ENCODE data around the gene COL27A1.
"Not testable (repeated sequence)": the region's sequence is repeated elsewhere in the genome, so short reads cannot be mapped to it uniquely, and the experiment has no call there.

Gene COL27A1

DNA sequence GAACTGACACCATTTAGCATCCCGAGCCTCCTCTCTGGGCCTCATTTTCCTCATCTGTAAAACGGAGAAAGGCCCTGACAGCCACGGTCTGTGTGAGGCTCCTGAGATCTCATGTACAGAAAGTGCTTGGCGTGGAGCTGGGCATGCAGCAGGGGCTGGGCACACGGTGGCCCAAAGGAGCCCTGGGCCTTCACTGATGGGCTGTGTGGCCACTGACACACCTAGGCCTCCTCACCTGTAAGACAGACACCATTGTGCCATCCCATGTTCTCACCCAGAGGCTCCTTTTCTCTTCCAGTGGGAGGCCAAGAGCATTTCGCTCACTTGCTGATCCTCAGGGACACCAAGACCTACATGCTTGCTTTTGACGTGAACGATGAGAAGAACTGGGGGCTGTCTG is 169.2 kb downstream of the COL27A1 start:
- Histone ChIP-seq H4K5ac (ENCODE audit: low read length) (no peak overlapping the region), H3K56ac (ENCODE audit: low read length) (no peak overlapping the region), H2BK15ac (replicated peaks; ENCODE audit: low read depth) (no peak overlapping the region), H3K36me3 (ENCODE audit: control insufficient read depth, insufficient read depth, low read length) (no peaks in the 10 kb centered on the region), H3K27me3 (ENCODE audit: insufficient read depth, low read length, poor library complexity) (no peaks in the 10 kb centered on the region), H3K18ac (ENCODE audit: low read length) (no peak overlapping the region), H3K4me2 (ENCODE audit: low read length) (no peak overlapping the region), H3K4me3 (ENCODE audit: low read length) (no peak overlapping the region), H3K79me1 (ENCODE audit: low read length) (no peaks in the 10 kb centered on the region), H3K79me2 (ENCODE audit: control insufficient read depth, insufficient read depth, low read length) (no peaks in the 10 kb centered on the region), H3K27ac (ENCODE audit: low read depth, low read length) (no peak overlapping the region), H2BK120ac (ENCODE audit: low read depth, low read length) (no peak overlapping the region), H2AK5ac (ENCODE audit: low read length) (no peak overlapping the region), H3K9ac (ENCODE audit: low read length) (no peak overlapping the region), H4K8ac (ENCODE audit: low read depth, low read length) (no peak overlapping the region), H3K4ac (ENCODE audit: low read depth, low read length) (no peak overlapping the region), H2BK5ac (ENCODE audit: low read length) (no peak overlapping the region), H3K23ac (ENCODE audit: low read length) (no peak overlapping the region), H3K4me1 (ENCODE audit: control insufficient read depth, low read depth, low read length) (no peaks in the 10 kb centered on the region)
- no peak for DNase-seq
- no CpG with 5 or more reads among the region's 8 CpGs for WGBS (ENCODE audit: extremely low coverage, insufficient coverage, low lambda C conversion rate)

DNA sequence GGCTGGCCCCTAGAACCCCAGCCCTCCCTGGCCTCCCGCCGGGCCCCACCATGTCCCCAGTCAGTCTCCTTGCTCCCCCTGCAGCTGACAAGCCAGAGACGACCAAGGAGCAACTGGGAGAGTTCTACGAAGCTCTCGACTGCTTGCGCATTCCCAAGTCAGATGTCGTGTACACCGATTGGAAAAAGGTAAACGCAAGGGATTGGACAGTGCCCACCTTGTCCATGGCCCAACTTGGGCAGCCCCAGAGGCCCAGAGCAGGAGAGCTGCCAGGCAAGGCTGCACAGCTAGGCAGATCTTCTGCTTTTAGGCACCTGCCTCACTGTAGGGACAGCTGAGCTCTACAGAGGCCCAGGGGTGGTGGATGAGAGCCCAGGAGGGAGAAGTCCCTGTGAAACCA is 169.6 kb downstream of the COL27A1 start:
- not testable (repeated sequence) for H2BK15ac ChIP-seq (replicated peaks; ENCODE audit: low read depth); H3K27me3 ChIP-seq (ENCODE audit: insufficient read depth, low read length, poor library complexity); H3K4me1 ChIP-seq (ENCODE audit: control insufficient read depth, low read depth, low read length); H3K23ac ChIP-seq (ENCODE audit: low read length); H2BK120ac ChIP-seq (ENCODE audit: low read depth, low read length); DNase-seq; H3K79me1 ChIP-seq (ENCODE audit: low read length); H3K4me3 ChIP-seq (ENCODE audit: low read length); H2AK5ac ChIP-seq (ENCODE audit: low read length); H4K5ac ChIP-seq (ENCODE audit: low read length); H2BK5ac ChIP-seq (ENCODE audit: low read length); H3K27ac ChIP-seq (ENCODE audit: low read depth, low read length); H3K18ac ChIP-seq (ENCODE audit: low read length); H3K4ac ChIP-seq (ENCODE audit: low read depth, low read length); H3K36me3 ChIP-seq (ENCODE audit: control insufficient read depth, insufficient read depth, low read length); H4K8ac ChIP-seq (ENCODE audit: low read depth, low read length); H3K56ac ChIP-seq (ENCODE audit: low read length); H3K4me2 ChIP-seq (ENCODE audit: low read length); H3K79me2 ChIP-seq (ENCODE audit: control insufficient read depth, insufficient read depth, low read length); H3K9ac ChIP-seq (ENCODE audit: low read length)
- WGBS (ENCODE audit: extremely low coverage, insufficient coverage, low lambda C conversion rate) = no CpG with 5 or more reads among the region's 9 CpGs

- no CpG with 5 or more reads among the region's 3 CpGs for WGBS (ENCODE audit: extremely low coverage, insufficient coverage, low lambda C conversion rate)
- not testable (repeated sequence) for H3K18ac ChIP-seq (ENCODE audit: low read length); H2BK5ac ChIP-seq (ENCODE audit: low read length); DNase-seq; H3K4me1 ChIP-seq (ENCODE audit: control insufficient read depth, low read depth, low read length); H3K27ac ChIP-seq (ENCODE audit: low read depth, low read length); H3K23ac ChIP-seq (ENCODE audit: low read length); H3K4ac ChIP-seq (ENCODE audit: low read depth, low read length); H4K8ac ChIP-seq (ENCODE audit: low read depth, low read length); H3K79me1 ChIP-seq (ENCODE audit: low read length); H3K79me2 ChIP-seq (ENCODE audit: control insufficient read depth, insufficient read depth, low read length); H3K9ac ChIP-seq (ENCODE audit: low read length); H2BK15ac ChIP-seq (replicated peaks; ENCODE audit: low read depth); H3K36me3 ChIP-seq (ENCODE audit: control insufficient read depth, insufficient read depth, low read length); H4K5ac ChIP-seq (ENCODE audit: low read length); H3K56ac ChIP-seq (ENCODE audit: low read length); H3K27me3 ChIP-seq (ENCODE audit: insufficient read depth, low read length, poor library complexity); H2BK120ac ChIP-seq (ENCODE audit: low read depth, low read length); H2AK5ac ChIP-seq (ENCODE audit: low read length); H3K4me3 ChIP-seq (ENCODE audit: low read length); H3K4me2 ChIP-seq (ENCODE audit: low read length)
These were observed 170.4 kb downstream of the COL27A1 start for GRCh38 chr9:114325684-114326254.

GRCh38 chr9:114327749-114328148 is 172.4 kb downstream of the COL27A1 start:
- Histone ChIP-seq H3K4me1 (ENCODE audit: control insufficient read depth, low read depth, low read length) (no peaks in the 10 kb centered on the region), H4K5ac (ENCODE audit: low read length) (no peak overlapping the region), H3K4me3 (ENCODE audit: low read length) (no peak overlapping the region), H2BK5ac (ENCODE audit: low read length) (no peak overlapping the region), H2BK15ac (replicated peaks; ENCODE audit: low read depth) (no peak overlapping the region), H3K23ac (ENCODE audit: low read length) (no peak overlapping the region), H3K56ac (ENCODE audit: low read length) (no peak overlapping the region), H3K27me3 (ENCODE audit: insufficient read depth, low read length, poor library complexity) (no peaks in the 10 kb centered on the region), H3K79me2 (ENCODE audit: control insufficient read depth, insufficient read depth, low read length) (no peaks in the 10 kb centered on the region), H2AK5ac (ENCODE audit: low read length) (no peak overlapping the region), H2BK120ac (ENCODE audit: low read depth, low read length) (no peak overlapping the region), H3K18ac (ENCODE audit: low read length) (no peak overlapping the region), H3K9ac (ENCODE audit: low read length) (no peak overlapping the region), H4K8ac (ENCODE audit: low read depth, low read length) (no peak overlapping the region), H3K79me1 (ENCODE audit: low read length) (no peaks in the 10 kb centered on the region), H3K4ac (ENCODE audit: low read depth, low read length) (no peak overlapping the region), H3K4me2 (ENCODE audit: low read length) (no peak overlapping the region), H3K27ac (ENCODE audit: low read depth, low read length) (no peak overlapping the region), H3K36me3 (ENCODE audit: control insufficient read depth, insufficient read depth, low read length) (no peaks in the 10 kb centered on the region)
- no CpG with 5 or more reads among the region's 8 CpGs for WGBS (ENCODE audit: extremely low coverage, insufficient coverage, low lambda C conversion rate)
- DNase-seq = no peak

- H3K79me1 ChIP-seq (ENCODE audit: low read length); H3K23ac ChIP-seq (ENCODE audit: low read length); H3K18ac ChIP-seq (ENCODE audit: low read length); H2AK5ac ChIP-seq (ENCODE audit: low read length); H3K27ac ChIP-seq (ENCODE audit: low read depth, low read length); H2BK15ac ChIP-seq (replicated peaks; ENCODE audit: low read depth); H3K36me3 ChIP-seq (ENCODE audit: control insufficient read depth, insufficient read depth, low read length); H3K4ac ChIP-seq (ENCODE audit: low read depth, low read length); H3K4me2 ChIP-seq (ENCODE audit: low read length); H4K8ac ChIP-seq (ENCODE audit: low read depth, low read length); H3K27me3 ChIP-seq (ENCODE audit: insufficient read depth, low read length, poor library complexity); H2BK5ac ChIP-seq (ENCODE audit: low read length); H3K9ac ChIP-seq (ENCODE audit: low read length); H3K4me1 ChIP-seq (ENCODE audit: control insufficient read depth, low read depth, low read length); H3K4me3 ChIP-seq (ENCODE audit: low read length); H4K5ac ChIP-seq (ENCODE audit: low read length); DNase-seq; H3K56ac ChIP-seq (ENCODE audit: low read length); H3K79me2 ChIP-seq (ENCODE audit: control insufficient read depth, insufficient read depth, low read length); H2BK120ac ChIP-seq (ENCODE audit: low read depth, low read length): not testable (repeated sequence)
- WGBS (ENCODE audit: extremely low coverage, insufficient coverage, low lambda C conversion rate) = no CpG with 5 or more reads among the region's 10 CpGs
These were observed 173.1 kb downstream of the COL27A1 start for GRCh38 chr9:114328357-114328820.

- H3K79me2 ChIP-seq (ENCODE audit: control insufficient read depth, insufficient read depth, low read length); H2AK5ac ChIP-seq (ENCODE audit: low read length); H3K27ac ChIP-seq (ENCODE audit: low read depth, low read length); DNase-seq; H3K23ac ChIP-seq (ENCODE audit: low read length); H3K27me3 ChIP-seq (ENCODE audit: insufficient read depth, low read length, poor library complexity); H3K4me1 ChIP-seq (ENCODE audit: control insufficient read depth, low read depth, low read length); H4K5ac ChIP-seq (ENCODE audit: low read length); H3K56ac ChIP-seq (ENCODE audit: low read length); H2BK15ac ChIP-seq (replicated peaks; ENCODE audit: low read depth); H2BK120ac ChIP-seq (ENCODE audit: low read depth, low read length); H3K4ac ChIP-seq (ENCODE audit: low read depth, low read length); H3K4me2 ChIP-seq (ENCODE audit: low read length); H3K9ac ChIP-seq (ENCODE audit: low read length); H3K79me1 ChIP-seq (ENCODE audit: low read length); H3K36me3 ChIP-seq (ENCODE audit: control insufficient read depth, insufficient read depth, low read length); H3K18ac ChIP-seq (ENCODE audit: low read length); H2BK5ac ChIP-seq (ENCODE audit: low read length); H4K8ac ChIP-seq (ENCODE audit: low read depth, low read length); H3K4me3 ChIP-seq (ENCODE audit: low read length): not testable (repeated sequence)
- WGBS (ENCODE audit: extremely low coverage, insufficient coverage, low lambda C conversion rate) = no CpG with 5 or more reads among the region's 12 CpGs
These were observed 173.7 kb downstream of the COL27A1 start for GRCh38 chr9:114328937-114329624.
